Mucosa of rectum (tissue), 2 donors: Measurements from ENCODE around the gene IL18R1.
A peak's percentile ranks its signal among the peaks of the same experiment; 100 is the strongest.

Experiments used
- H3K27ac ChIP-seq, 2 donors: one replicate each; pipeline ENCODE4 v1.7.0; 2013; ENCODE audit warnings: inconsistent platforms in 2 of 2, low read depth in 2 of 2, low read length in 2 of 2
- H3K27me3 ChIP-seq, 2 donors: one replicate each; pipeline ENCODE4 v1.7.0; 2013; ENCODE audit warnings: low read length in 2 of 2; ENCODE audit not compliant: control insufficient read depth in 2 of 2, insufficient read depth in 2 of 2
- H3K36me3 ChIP-seq, 2 donors: one replicate each; pipeline ENCODE4 v1.7.0; 2013; ENCODE audit warnings: low read length in 2 of 2; ENCODE audit not compliant: control insufficient read depth in 2 of 2, insufficient read depth in 2 of 2
- H3K4me1 ChIP-seq, 2 donors: one replicate each; pipeline ENCODE4 v1.7.0; 2013; ENCODE audit warnings: low read length in 2 of 2, mild to moderate bottlenecking in 1 of 2; ENCODE audit not compliant: control insufficient read depth in 2 of 2, insufficient read depth in 2 of 2
- H3K4me3 ChIP-seq, 2 donors: one replicate each; pipeline ENCODE4 v1.7.0; 2013; ENCODE audit warnings: low read length in 2 of 2
- H3K9ac ChIP-seq, 2 donors: one replicate each; pipeline ENCODE4 v1.7.0; 2013; ENCODE audit warnings: low read length in 2 of 2, low read depth in 1 of 2, mild to moderate bottlenecking in 1 of 2
- H3K9me3 ChIP-seq, 2 donors: one replicate each; pipeline ENCODE4 v1.7.0; 2013; ENCODE audit warnings: low read length in 2 of 2; ENCODE audit not compliant: control insufficient read depth in 2 of 2
- donor health status: healthy.
- donor health status: Normal muscosa, but diverticular disease.

IL18R1 gene

DNA sequence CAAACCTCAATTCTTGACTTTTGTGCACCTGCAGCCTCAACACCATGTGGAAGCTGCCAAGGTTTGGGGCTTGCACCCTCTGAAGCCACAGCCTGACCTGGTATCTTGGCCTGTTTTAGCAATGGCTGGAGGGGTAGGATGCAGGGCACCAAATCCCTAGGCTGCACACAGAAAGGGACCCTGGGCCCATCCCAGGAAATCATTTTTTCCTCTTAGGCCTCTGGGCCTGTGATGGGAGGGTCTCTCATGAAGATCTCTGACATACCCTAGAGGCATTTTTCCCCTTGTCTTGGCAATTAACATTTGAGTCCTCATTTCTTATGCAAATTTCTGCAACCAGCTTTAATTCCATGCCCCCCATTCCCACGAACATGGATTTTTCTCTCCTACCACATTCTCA lies 10.2 kb downstream of the IL18R1 start:
- no peak overlapping the region for H3K27ac ChIP-seq
- H3K4me1 ChIP-seq: no peaks in the 10 kb centered on the region
- H3K4me3 ChIP-seq: no peak overlapping the region
- no peaks in the 10 kb centered on the region for H3K27me3 ChIP-seq
- no peaks in the 10 kb centered on the region for H3K36me3 ChIP-seq
- H3K9ac ChIP-seq: no peak overlapping the region
- H3K9me3 ChIP-seq: peaks cover 0 to 6% of the 10 kb centered on the region in 2 donors

- Histone ChIP-seq H3K4me3 (no peak overlapping the region), H3K27ac (peak overlapping the region; percentile 21 to 49), H3K27me3 (no peaks in the 10 kb centered on the region), H3K9ac (no peak overlapping the region), H3K36me3 (no peaks in the 10 kb centered on the region), H3K4me1 (no peaks in the 10 kb centered on the region), H3K9me3 (peaks cover 0 to 6% of the 10 kb centered on the region in 2 donors)
Observed at GRCh38 chr2:102366406-102367112, 11.0 kb downstream of the IL18R1 start.

DNA sequence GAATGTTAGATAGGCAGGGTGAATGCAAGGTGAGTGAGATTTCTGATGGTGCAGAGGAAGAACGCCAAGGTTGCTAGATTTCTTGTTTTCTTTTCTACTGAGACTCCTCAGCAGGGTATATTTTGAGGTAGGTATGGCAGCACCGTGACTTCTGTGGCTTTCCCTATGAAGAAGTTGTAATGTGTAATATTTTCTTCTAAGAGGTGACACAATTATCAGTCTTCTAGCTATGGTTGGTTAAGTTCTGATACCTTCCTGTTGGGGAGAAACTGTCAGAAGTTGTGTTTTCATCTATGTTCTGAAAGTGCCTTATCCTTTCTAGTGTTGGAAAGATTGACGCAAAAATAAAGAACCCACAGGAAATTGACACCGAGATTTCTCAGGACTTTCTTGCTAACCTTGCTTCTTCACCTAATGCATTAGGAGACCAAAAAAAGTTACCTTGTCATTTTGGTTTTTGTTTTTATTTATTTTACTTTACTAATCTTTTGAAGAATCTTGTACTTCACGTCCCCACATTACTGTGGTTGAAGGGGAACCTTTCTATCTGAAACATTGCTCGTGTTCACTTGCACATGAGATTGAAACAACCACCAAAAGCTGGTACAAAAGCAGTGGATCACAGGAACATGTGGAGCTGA lies 11.9 kb downstream of the IL18R1 start:
- H3K9ac ChIP-seq: no peak overlapping the region
- H3K27ac ChIP-seq: peak overlapping the region; percentile 21 to 49
- no peaks in the 10 kb centered on the region for H3K27me3 ChIP-seq
- H3K9me3 ChIP-seq: peaks cover 0 to 6% of the 10 kb centered on the region in 2 donors
- H3K4me1 ChIP-seq: no peaks in the 10 kb centered on the region
- H3K4me3 ChIP-seq: no peak overlapping the region
- H3K36me3 ChIP-seq: no peaks in the 10 kb centered on the region

DNA sequence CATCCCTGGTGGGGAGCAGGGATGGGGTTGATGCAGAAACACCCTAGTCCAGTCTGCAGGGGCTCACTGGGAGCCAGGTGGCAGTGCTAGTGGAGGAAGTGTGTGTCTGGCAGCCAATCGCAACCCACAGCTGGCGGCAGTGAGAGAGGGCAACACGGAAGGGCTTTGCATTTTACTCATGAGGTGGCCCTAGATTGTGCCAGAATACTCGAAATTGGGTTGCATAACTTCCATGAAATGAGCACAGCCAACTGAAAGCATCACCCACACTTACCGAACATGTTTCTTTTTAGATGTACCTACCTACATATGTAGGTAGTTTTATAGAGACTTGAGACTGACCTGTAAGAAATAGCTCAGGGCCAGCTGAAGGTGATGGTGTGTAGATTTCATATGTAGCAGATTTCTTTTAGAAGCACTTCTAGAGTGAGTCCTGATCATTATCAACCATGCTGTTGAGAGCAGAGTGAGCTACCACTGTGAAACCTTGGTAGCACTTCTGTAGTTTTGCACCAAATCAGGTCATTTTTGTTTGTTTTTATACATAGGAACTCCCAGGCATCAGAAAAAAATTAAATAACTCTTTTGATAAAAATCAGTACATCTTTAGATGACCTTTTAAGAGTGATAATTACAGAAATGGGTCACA lies 13.0 kb downstream of the IL18R1 start:
- H3K9me3 ChIP-seq: peaks cover 0 to 6% of the 10 kb centered on the region in 2 donors
- H3K4me3 ChIP-seq: no peak overlapping the region
- H3K4me1 ChIP-seq: no peaks in the 10 kb centered on the region
- no peak overlapping the region for H3K27ac ChIP-seq
- H3K9ac ChIP-seq: no peak overlapping the region
- H3K27me3 ChIP-seq: no peaks in the 10 kb centered on the region
- no peaks in the 10 kb centered on the region for H3K36me3 ChIP-seq

- no peaks in the 10 kb centered on the region for H3K27me3 ChIP-seq
- no peaks in the 10 kb centered on the region for H3K36me3 ChIP-seq
- H3K4me1 ChIP-seq: no peaks in the 10 kb centered on the region
- H3K9ac ChIP-seq: no peak overlapping the region
- H3K27ac ChIP-seq: no peak overlapping the region
- H3K4me3 ChIP-seq: no peak overlapping the region
- peaks cover 0 to 6% of the 10 kb centered on the region in 2 donors for H3K9me3 ChIP-seq
Observed at GRCh38 chr2:102369866-102370265, 14.3 kb downstream of the IL18R1 start.

DNA sequence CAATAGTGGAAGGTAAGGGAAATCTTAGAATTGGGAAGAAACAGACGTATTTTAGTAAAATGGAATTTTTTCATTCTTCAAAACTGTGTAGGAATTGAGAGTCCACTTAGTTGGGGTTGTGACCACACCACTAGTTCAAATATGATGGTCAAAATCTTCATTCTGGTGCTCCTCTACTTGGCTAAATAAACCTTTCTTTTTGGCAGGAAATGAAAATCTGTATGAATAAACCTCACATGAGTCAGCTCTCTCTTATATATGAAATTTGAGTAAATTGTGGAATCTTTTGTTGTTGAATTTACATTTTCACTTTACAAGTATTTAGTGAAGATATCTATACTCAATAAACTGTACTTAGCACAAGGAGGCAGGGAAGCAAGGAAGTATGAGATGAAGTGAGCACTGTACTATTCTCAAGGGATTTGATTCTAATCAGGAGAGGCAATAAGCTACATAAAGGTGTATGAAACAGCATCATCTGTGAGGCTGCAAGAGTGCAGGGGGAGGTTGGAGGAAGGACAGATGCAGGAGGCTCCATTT lies 20.5 kb downstream of the IL18R1 start:
- Histone ChIP-seq H3K9me3 (no peaks in the 10 kb centered on the region), H3K36me3 (no peaks in the 10 kb centered on the region), H3K27ac (no peak overlapping the region), H3K4me1 (no peaks in the 10 kb centered on the region), H3K9ac (no peak overlapping the region), H3K27me3 (no peaks in the 10 kb centered on the region), H3K4me3 (no peak overlapping the region)

- H3K27me3 ChIP-seq: no peaks in the 10 kb centered on the region
- H3K4me1 ChIP-seq: no peaks in the 10 kb centered on the region
- no peaks in the 10 kb centered on the region for H3K36me3 ChIP-seq
- H3K9ac ChIP-seq: no peak overlapping the region
- H3K27ac ChIP-seq: no peak overlapping the region
- no peak overlapping the region for H3K4me3 ChIP-seq
- peaks cover 0 to 3% of the 10 kb centered on the region in 2 donors for H3K9me3 ChIP-seq
Observed at GRCh38 chr2:102383722-102384121, 28.1 kb downstream of the IL18R1 start.

DNA sequence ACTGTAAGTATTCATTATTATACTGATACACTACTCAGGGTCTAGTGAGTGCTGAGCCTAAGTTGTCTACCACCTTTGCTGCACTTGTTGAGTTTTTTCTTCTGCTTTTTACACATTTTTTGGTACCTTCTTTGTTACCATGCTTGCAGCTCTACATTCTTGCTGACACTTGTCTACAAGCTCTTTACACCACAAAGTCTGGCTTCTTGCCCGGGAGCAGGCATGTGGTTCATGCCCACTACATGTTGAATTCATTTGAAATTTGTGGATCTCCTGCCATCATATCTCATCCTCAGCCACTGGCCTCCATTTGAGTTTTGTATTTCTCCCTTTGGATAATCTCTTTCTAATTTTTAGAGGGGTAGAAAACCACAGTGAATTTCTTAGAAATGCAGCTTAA lies 29.9 kb downstream of the IL18R1 start:
- H3K36me3 ChIP-seq: no peaks in the 10 kb centered on the region
- H3K27me3 ChIP-seq: no peaks in the 10 kb centered on the region

GRCh38 chr2:102386004-102386403 lies 30.4 kb downstream of the IL18R1 start:
- H3K27me3 ChIP-seq: no peaks in the 10 kb centered on the region
- no peak overlapping the region for H3K9ac ChIP-seq
- H3K4me3 ChIP-seq: no peak overlapping the region
- peaks cover 0 to 3% of the 10 kb centered on the region in 2 donors for H3K9me3 ChIP-seq
- H3K36me3 ChIP-seq: no peaks in the 10 kb centered on the region
- H3K4me1 ChIP-seq: no peaks in the 10 kb centered on the region
- no peak overlapping the region for H3K27ac ChIP-seq

More for the DNA sequence above, 29.9 kb downstream of the IL18R1 start:
- peaks cover 0 to 3% of the 10 kb centered on the region in 2 donors for H3K9me3 ChIP-seq
- no peak overlapping the region for H3K27ac ChIP-seq
- H3K9ac ChIP-seq: no peak overlapping the region
- no peak overlapping the region for H3K4me3 ChIP-seq
- no peaks in the 10 kb centered on the region for H3K4me1 ChIP-seq
